Esophagus squamous epithelium (tissue), 5 donors: ENCODE data around the gene GINS3. TPM values are rescaled to one million over a fixed set of nuclear protein-coding genes. Genes with fewer than 3 reads are reported as not detected.

Experiments
- DNase-seq: peaks from one replicate; lab custom pipeline; 2025; lab: John Stamatoyannopoulos, UW
- H3K27ac ChIP-seq, 4 donors: fragments of 200-600 bp; sonication (generic); one replicate each; pipeline ENCODE4 v1.5.1; 2016 to 2019; ENCODE audit warnings: mild to moderate bottlenecking in 1 of 4
- H3K27me3 ChIP-seq, 4 donors: fragments of 200-600 bp; sonication (generic); 1 replicate in 3 of 4; 2 replicates in 1 of 4; pipeline versions ENCODE4 v1.5.1 to v1.6.0; 2017 to 2021; ENCODE audit warnings: antibody characterized with exemption in 1 of 4
- H3K36me3 ChIP-seq, 3 donors: fragments of 200-600 bp; sonication (generic); one replicate each; pipeline ENCODE4 v1.5.1; 2016 to 2019
- H3K4me1 ChIP-seq, 3 donors: fragments of 200-600 bp; sonication (generic); one replicate each; pipeline ENCODE4 v1.5.1; 2017 to 2019
- H3K4me3 ChIP-seq, 4 donors: fragments of 200-600 bp; sonication (generic); 1 replicate in 3 of 4; 2 replicates in 1 of 4; pipeline ENCODE4 v1.5.1; 2016 to 2019; ENCODE audit warnings: mild to moderate bottlenecking in 2 of 4, moderate library complexity in 1 of 4
- H3K9me3 ChIP-seq, 3 donors: fragments of 200-600 bp; sonication (generic); one replicate each; pipeline ENCODE4 v1.5.1; 2016 to 2019
- POLR2A ChIP-seq, 4 donors: fragments of 450-650 bp; IDR thresholded peaks; one replicate each; pipeline ENCODE4 v1.6.1; 2017; ENCODE audit warnings: antibody characterized with exemption in 4 of 4, mild to moderate bottlenecking in 4 of 4, moderate library complexity in 3 of 4
- WGBS, 2 donors: methylation state at CpG; one replicate each; pipeline ENCODE4 v1.1.5; 2018; 5-methylcytosine and 5-hydroxymethylcytosine counted together
- intact Hi-C: fragments of 100-400 bp; cut with DNase I; formaldehyde crosslinking; loops from one replicate; pipeline ENCODE4 v1.15.0; 2022
- small RNA-seq, 4 donors: library from RNA; depleted of rRNA; stranded (forward); fragments of <200 nt; gene quantifications; one replicate each; pipeline ENCODE3, GENCODE V24; 2016
- total RNA-seq, 4 donors: library from RNA; depleted of rRNA; stranded (reverse); fragments of >200 nt; gene quantifications; one replicate each; pipeline ENCODE4 v1.1.0, GENCODE V29; 2016
- TF ChIP-seq, protein P1 (sequence below), 6 experiments: fragments of 450-650 bp in 4 of 6; fragments of 200-600 bp in 2 of 6; sonication (generic) in 2 of 6; IDR thresholded peaks; one replicate each; pipeline ENCODE4 v1.5.1; 2016 to 2019; ENCODE audit warnings: antibody characterized with exemption in 6 of 6, mild to moderate bottlenecking in 4 of 6, moderate library complexity in 4 of 6
- donor health status: DM: yes; HTN: yes; CAD: no.

Gene GINS3
- total RNA-seq, 4 donors from 2014 or later, result 7.1 to 15.1 (median 10.8) TPM

DNA sequence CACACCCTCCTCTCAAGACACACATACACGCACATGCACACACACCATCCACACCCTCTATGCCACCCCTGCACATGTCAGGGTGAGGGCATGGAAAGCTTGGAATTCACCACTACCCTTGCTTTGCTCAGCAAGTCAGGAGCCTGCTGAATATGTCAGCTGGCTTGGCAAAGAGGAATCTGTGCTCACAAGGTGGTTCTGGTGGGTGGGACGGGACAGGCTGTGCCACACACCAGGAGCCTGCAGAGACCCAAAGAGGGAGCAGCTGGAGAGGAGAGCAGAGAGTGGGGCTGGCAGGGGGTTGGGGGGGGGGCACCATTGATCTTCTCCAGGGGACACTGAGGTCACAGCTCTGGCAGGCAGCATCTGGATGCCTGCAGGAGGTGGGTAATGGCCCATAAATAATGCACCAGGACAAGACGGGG, 59.0 kb downstream of the GINS3 start:
- no peaks in the 10 kb centered on the region for H3K27me3 ChIP-seq
- no peaks in the 10 kb centered on the region for H3K36me3 ChIP-seq
- no peaks in the 10 kb centered on the region for H3K9me3 ChIP-seq
- no peak for DNase-seq
- WGBS, 2 donors, result 86 to 89% methylated on average over 1 to 2 of the region's 3 CpGs
- intact Hi-C loops, result no loop called here
- H3K27ac ChIP-seq, result peak overlapping the region; percentile 28 to 73 (median 56)
- H3K4me3 ChIP-seq, result no peak overlapping the region
- no peak for TF ChIP-seq POLR2A (IDR thresholded peaks at IDR 0.05)
- TF ChIP-seq, protein P1, sequence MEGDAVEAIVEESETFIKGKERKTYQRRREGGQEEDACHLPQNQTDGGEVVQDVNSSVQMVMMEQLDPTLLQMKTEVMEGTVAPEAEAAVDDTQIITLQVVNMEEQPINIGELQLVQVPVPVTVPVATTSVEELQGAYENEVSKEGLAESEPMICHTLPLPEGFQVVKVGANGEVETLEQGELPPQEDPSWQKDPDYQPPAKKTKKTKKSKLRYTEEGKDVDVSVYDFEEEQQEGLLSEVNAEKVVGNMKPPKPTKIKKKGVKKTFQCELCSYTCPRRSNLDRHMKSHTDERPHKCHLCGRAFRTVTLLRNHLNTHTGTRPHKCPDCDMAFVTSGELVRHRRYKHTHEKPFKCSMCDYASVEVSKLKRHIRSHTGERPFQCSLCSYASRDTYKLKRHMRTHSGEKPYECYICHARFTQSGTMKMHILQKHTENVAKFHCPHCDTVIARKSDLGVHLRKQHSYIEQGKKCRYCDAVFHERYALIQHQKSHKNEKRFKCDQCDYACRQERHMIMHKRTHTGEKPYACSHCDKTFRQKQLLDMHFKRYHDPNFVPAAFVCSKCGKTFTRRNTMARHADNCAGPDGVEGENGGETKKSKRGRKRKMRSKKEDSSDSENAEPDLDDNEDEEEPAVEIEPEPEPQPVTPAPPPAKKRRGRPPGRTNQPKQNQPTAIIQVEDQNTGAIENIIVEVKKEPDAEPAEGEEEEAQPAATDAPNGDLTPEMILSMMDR (IDR thresholded peaks at IDR 0.05), result no peak
- peaks cover 14 to 45% (median 16%) of the 10 kb centered on the region in 3 donors for H3K4me1 ChIP-seq

DNA sequence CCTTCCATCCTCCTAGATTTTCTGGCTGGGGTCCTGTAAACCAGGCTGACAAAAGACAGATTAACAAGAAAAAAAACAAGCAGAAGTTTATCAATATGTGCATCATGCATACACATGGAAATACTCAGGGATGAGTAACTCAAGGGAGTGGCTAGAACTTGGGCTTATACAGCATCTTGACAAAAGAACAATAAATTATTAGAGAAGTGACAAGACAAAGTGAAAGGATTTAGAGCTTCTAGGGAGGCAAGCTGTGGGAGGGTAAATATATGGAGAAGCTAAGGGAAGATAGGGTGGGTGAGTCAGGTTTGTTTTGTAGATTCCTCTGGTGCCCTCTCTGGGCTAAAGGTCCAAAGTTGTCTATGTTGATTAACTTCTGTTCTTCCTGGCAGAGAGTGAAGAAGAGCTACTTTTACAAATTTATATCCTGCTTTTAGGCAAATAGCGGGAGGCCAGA, 59.7 kb downstream of the GINS3 start:
- WGBS, 2 donors, result 59 to 77% methylated on average over 1 of the region's 1 CpG
- H3K27ac ChIP-seq, result peak overlapping the region in 3 of 4 donors; percentile 45 to 73 (median 68)
- intact Hi-C loops, result no loop called here

DNA sequence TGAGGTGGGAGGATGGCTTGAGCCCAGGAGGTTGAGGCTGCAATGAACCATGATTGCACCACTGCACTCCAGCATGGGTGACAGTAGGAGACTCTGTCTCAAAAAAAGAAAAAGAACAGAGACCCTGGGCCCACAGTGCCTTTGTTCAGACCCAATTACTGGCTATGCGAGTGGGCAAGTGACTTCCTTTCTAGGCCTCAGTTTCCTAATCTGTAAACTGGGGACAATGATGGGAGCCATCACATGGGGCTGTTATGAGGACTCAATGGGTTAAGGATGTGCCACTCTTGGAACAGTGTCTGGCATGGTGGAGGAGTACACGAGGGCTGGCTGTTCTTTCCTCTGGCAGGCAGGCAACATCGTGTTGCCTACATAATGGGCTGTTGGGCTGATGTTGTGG, 60.4 kb downstream of the GINS3 start:
- intact Hi-C loops, result no loop called here
- no peak for TF ChIP-seq POLR2A (IDR thresholded peaks at IDR 0.05)
- Histone ChIP-seq H3K27ac (peak overlapping the region in 3 of 4 donors; percentile 31 to 73 (median 42)), H3K27me3 (no peaks in the 10 kb centered on the region), H3K36me3 (no peaks in the 10 kb centered on the region), H3K9me3 (no peaks in the 10 kb centered on the region), H3K4me3 (no peak overlapping the region), H3K4me1 (peaks cover 14 to 45% (median 16%) of the 10 kb centered on the region in 3 donors)
- DNase-seq, result no peak
- 94 to 97% methylated on average over 3 of the region's 3 CpGs for WGBS, 2 donors

More for the DNA sequence above, 59.7 kb downstream of the GINS3 start:
- Histone ChIP-seq H3K4me1 (peaks cover 14 to 45% (median 16%) of the 10 kb centered on the region in 3 donors), H3K27me3 (no peaks in the 10 kb centered on the region), H3K4me3 (no peak overlapping the region), H3K36me3 (no peaks in the 10 kb centered on the region), H3K9me3 (no peaks in the 10 kb centered on the region)
- TF ChIP-seq POLR2A (IDR thresholded peaks at IDR 0.05), result no peak
- TF ChIP-seq, protein P1 (IDR thresholded peaks at IDR 0.05), result no peak
- no peak for DNase-seq

DNA sequence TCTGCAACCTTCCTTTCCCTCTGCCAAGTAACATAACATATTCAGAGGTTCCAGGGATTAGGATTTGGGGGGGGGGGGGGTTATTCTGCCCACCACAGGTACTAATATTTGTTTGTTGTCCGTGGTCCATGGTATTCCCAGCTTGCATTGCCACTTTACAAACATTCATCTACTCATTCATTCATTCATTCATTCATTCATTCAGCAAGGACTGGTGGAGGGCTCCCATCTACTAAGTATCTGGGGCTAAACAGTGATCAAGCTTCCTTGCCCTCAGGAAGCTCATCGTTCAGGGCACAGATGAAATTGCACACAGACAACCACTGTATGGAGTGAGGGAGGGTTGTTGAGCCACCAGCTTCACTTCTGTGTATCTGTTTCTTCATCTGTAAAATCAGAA, 61.9 kb downstream of the GINS3 start:
- 82 to 87% methylated on average over 2 of the region's 2 CpGs for WGBS, 2 donors
- Histone ChIP-seq H3K4me1 (peaks cover 10 to 36% (median 15%) of the 10 kb centered on the region in 3 donors), H3K36me3 (no peaks in the 10 kb centered on the region), H3K27me3 (no peaks in the 10 kb centered on the region), H3K27ac (no peak overlapping the region), H3K9me3 (no peaks in the 10 kb centered on the region), H3K4me3 (no peak overlapping the region)
- TF ChIP-seq, protein P1 (IDR thresholded peaks at IDR 0.05), result no peak
- TF ChIP-seq POLR2A (IDR thresholded peaks at IDR 0.05), result no peak
- no peak for DNase-seq
- intact Hi-C loops, result no loop called here

DNA sequence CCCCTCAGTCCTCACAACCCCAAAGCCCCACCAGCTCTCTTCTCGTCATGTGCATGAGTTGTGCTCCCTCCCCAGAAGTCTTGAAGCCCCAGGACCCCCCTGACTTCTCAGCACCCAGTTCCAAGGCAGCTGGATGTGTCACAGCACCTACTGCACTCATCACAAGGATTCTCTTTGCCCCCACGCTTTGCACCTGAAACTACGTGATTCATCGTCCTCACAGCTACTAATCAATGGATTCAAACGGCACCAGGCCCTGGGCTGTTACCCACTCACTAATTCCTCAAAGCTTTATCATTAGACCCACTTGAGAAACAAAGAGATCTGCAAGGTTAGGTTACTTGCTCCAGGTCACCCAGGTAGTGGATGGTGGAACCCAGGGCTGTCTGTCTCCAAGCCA, 62.6 kb downstream of the GINS3 start:
- H3K4me3 ChIP-seq, result no peak overlapping the region
- no peaks in the 10 kb centered on the region for H3K9me3 ChIP-seq
- intact Hi-C loops, result no loop called here
- H3K27me3 ChIP-seq, result no peaks in the 10 kb centered on the region
- 75% methylated on average over 5 of the region's 5 CpGs for WGBS, 2 donors
- no peak for TF ChIP-seq POLR2A (IDR thresholded peaks at IDR 0.05)
- TF ChIP-seq, protein P1 (IDR thresholded peaks at IDR 0.05), result no peak
- DNase-seq, result no peak
- no peaks in the 10 kb centered on the region for H3K36me3 ChIP-seq
- H3K4me1 ChIP-seq, result peaks cover 6 to 35% (median 8%) of the 10 kb centered on the region in 3 donors
- no peak overlapping the region for H3K27ac ChIP-seq

Small RNAs within 50 kb of the gene (small RNA-seq; reads per million reads assigned to genes)
- 0 reads per million in 4 donors for gene RNU6-1110P
- gene RNU6-269P, result 0 reads per million in 4 donors

Other genes starting within 250 kb of the GINS3 start
- 10 to 100 TPM; 22.3 to 32.8 (median 29.1) TPM for gene CSNK2A2, start 194.4 kb upstream of the GINS3 start, total RNA-seq
- gene PRSS54, start 97.4 kb upstream of the GINS3 start, total RNA-seq, result not detected
- 10 to 100 TPM; 19.9 to 62.1 (median 27.8) TPM for gene NDRG4, start 107.7 kb downstream of the GINS3 start, total RNA-seq
- gene SETD6, start 123.0 kb downstream of the GINS3 start, total RNA-seq, result 10 to 100 TPM; 12.9 to 46.0 (median 18.0) TPM
- gene CNOT1, start 237.4 kb downstream of the GINS3 start, total RNA-seq, result 100 to 1,000 TPM; 124 to 229 (median 153) TPM